HepG2 (cell line): ENCODE results near the gene LBX2. TPM values are rescaled to one million over a fixed set of nuclear protein-coding genes. Genes with fewer than 3 reads are reported as not detected.

Experiments
- ATF7 ChIP-seq, 2 experiments: fragments of 450-650 bp in 1 of 2; sonication (generic) in 1 of 2; formaldehyde crosslinking in 1 of 2; IDR thresholded peaks; 2 replicates each; pipeline versions ENCODE4 v1.4.0 to v1.6.1; 2016 to 2020; ENCODE audit warnings: antibody characterized with exemption in 1 of 2, mild to moderate bottlenecking in 1 of 2, missing genetic modification reagents in 1 of 2
- CERS6 ChIP-seq: sonication (generic); formaldehyde crosslinking; IDR thresholded peaks from 2 replicates; pipeline ENCODE4 v1.5.0; 2020; ENCODE audit warnings: missing genetic modification reagents
- EEA1 ChIP-seq: sonication (generic); formaldehyde crosslinking; IDR thresholded peaks from 2 replicates; pipeline ENCODE4 v1.5.1; 2020; ENCODE audit warnings: mild to moderate bottlenecking, missing genetic modification reagents, borderline replicate concordance
- FOXJ3 ChIP-seq: sonication (generic); formaldehyde crosslinking; IDR thresholded peaks from 2 replicates; pipeline ENCODE4 v1.4.0; 2020; ENCODE audit warnings: missing genetic modification reagents, mild to moderate bottlenecking, borderline replicate concordance
- FUBP1 ChIP-seq: sonication (generic); formaldehyde crosslinking; IDR thresholded peaks from 2 replicates; pipeline ENCODE4 v1.5.1; 2020; ENCODE audit warnings: missing genetic modification reagents, mild to moderate bottlenecking, borderline replicate concordance
- GATAD1 ChIP-seq: IDR thresholded peaks from 2 replicates; pipeline ENCODE4 v1.6.1; 2016; ENCODE audit warnings: missing genetic modification reagents, missing compliant biosample characterization
- GLMP ChIP-seq: sonication (generic); formaldehyde crosslinking; IDR thresholded peaks from 2 replicates; pipeline ENCODE4 v1.9.0; 2021; ENCODE audit warnings: missing genetic modification reagents, mild to moderate bottlenecking, borderline replicate concordance
- GTF2F1 ChIP-seq: fragments of 150-350 bp; IDR thresholded peaks from 2 replicates; pipeline ENCODE4 v1.6.1; 2014; ENCODE audit warnings: low read length
- HDAC1 ChIP-seq: sonication (generic); formaldehyde crosslinking; IDR thresholded peaks from 2 replicates; pipeline ENCODE4 v1.5.1; 2020; ENCODE audit warnings: mild to moderate bottlenecking, missing genetic modification reagents
- HOXA3 ChIP-seq: sonication (generic); formaldehyde crosslinking; IDR thresholded peaks from 2 replicates; pipeline ENCODE4 v1.5.0; 2020; ENCODE audit warnings: missing genetic modification reagents
- KDM3A ChIP-seq: IDR thresholded peaks from 2 replicates; pipeline ENCODE4 v1.6.1; 2018; ENCODE audit warnings: low read depth, missing compliant biosample characterization
- MAFF ChIP-seq: IDR thresholded peaks from 2 replicates; pipeline ENCODE4 v1.6.1; 2011; ENCODE audit warnings: low read depth, low read length, improper control_type of control experiment
- NCOA1 ChIP-seq: sonication (generic); formaldehyde crosslinking; IDR thresholded peaks from 2 replicates; pipeline ENCODE4 v1.9.0; 2021; ENCODE audit warnings: missing genetic modification reagents
- PHF21A ChIP-seq: sonication (generic); formaldehyde crosslinking; IDR thresholded peaks from 2 replicates; pipeline ENCODE4 v1.5.0; 2020; ENCODE audit warnings: mild to moderate bottlenecking, missing genetic modification reagents
- SALL1 ChIP-seq: sonication (generic); formaldehyde crosslinking; IDR thresholded peaks from 2 replicates; pipeline ENCODE4 v1.8.0; 2022; ENCODE audit warnings: mild to moderate bottlenecking, missing genetic modification reagents
- THRA ChIP-seq: sonication (generic); formaldehyde crosslinking; IDR thresholded peaks from 2 replicates; pipeline ENCODE4 v1.4.0; 2020; ENCODE audit warnings: missing genetic modification reagents, borderline replicate concordance
- ZBTB34 ChIP-seq: sonication (generic); formaldehyde crosslinking; IDR thresholded peaks from 2 replicates; pipeline ENCODE4 v1.8.0; 2022; ENCODE audit warnings: mild to moderate bottlenecking, missing genetic modification reagents
- ZNF3 ChIP-seq: IDR thresholded peaks from 2 replicates; pipeline ENCODE4 v1.7.0; 2017; ENCODE audit warnings: inconsistent platforms
- ZNF446 ChIP-seq: sonication (generic); formaldehyde crosslinking; IDR thresholded peaks from 2 replicates; pipeline ENCODE4 v1.5.0; 2020; ENCODE audit warnings: mild to moderate bottlenecking, missing genetic modification reagents
- ZNF547 ChIP-seq: sonication (generic); formaldehyde crosslinking; IDR thresholded peaks from 2 replicates; pipeline ENCODE4 v1.5.1; 2020; ENCODE audit warnings: mild to moderate bottlenecking, missing genetic modification reagents
- ZNF562 ChIP-seq: sonication (generic); formaldehyde crosslinking; IDR thresholded peaks from 2 replicates; pipeline ENCODE4 v1.8.0; 2022; ENCODE audit warnings: missing genetic modification reagents, borderline replicate concordance
- ZNF564 ChIP-seq: sonication (generic); formaldehyde crosslinking; IDR thresholded peaks from 2 replicates; pipeline ENCODE4 v1.8.1; 2023; ENCODE audit warnings: mild to moderate bottlenecking, missing genetic modification reagents
- ZSCAN29 ChIP-seq: sonication (generic); formaldehyde crosslinking; conservative IDR thresholded peaks from 2 replicates; pipeline ENCODE4 v1.4.0; 2020; ENCODE audit warnings: mild to moderate bottlenecking, missing genetic modification reagents
- polyA plus RNA-seq, 8 experiments: library from polyadenylated mRNA; depleted of rRNA in 3 of 8; stranded (reverse) in 7 of 8; unstranded in 1 of 8; fragments of >200 nt; fragmentation: Illumina TruSeq in 4 of 8; extraction: Trizol in 4 of 8; gene quantifications; 2 replicates each; pipeline versions ENCODE4 v1.2.1 to v1.2.3, GENCODE V29; 2011 to 2016; ENCODE audit warnings: low read depth in 4 of 8, missing spikeins in 1 of 8, mixed read lengths in 1 of 8; ENCODE audit not compliant: insufficient read depth in 1 of 8
- total RNA-seq, 5 experiments: library from RNA; depleted of rRNA; stranded (reverse); fragments of >200 nt; fragmentation: Illumina TruSeq; extraction: Trizol; gene quantifications; 2 replicates each; pipeline ENCODE4 v1.2.3, GENCODE V29; 2016; ENCODE audit warnings: low read depth in 1 of 5

The LBX2 gene
- total and polyA plus RNA-seq, 2 of the 13 experiments (the other 11 are each of a cell fraction or from before 2014, with no cell fraction given): 6.4 to 8.1 TPM

GRCh38 chr2:74472086-74472944 lies 27.1 kb downstream of the LBX2 start, which contains the start of gene MRPL53 (continued):
- TF ChIP-seq FUBP1 (peak; percentile 99), ZNF562 (CRISPR knock-in tag) (no peak), GTF2F1 (no peak), NCOA1 (CRISPR knock-in tag) (peak; percentile 98), THRA (CRISPR knock-in tag) (peak; percentile 71; the same call in 1 of the 2 replicates), ZNF446 (CRISPR knock-in tag) (0 out of 2 replicates have a peak, but pooled peaks have one; percentile 57), EEA1 (CRISPR knock-in tag) (peak; percentile 81; the same call in 1 of the 2 replicates), GATAD1 (CRISPR knock-in tag) (peak; percentile 99), ZBTB34 (peak; percentile 88; the same call in 1 of the 2 replicates), PHF21A (CRISPR knock-in tag) (peak; percentile 83; the same call in 1 of the 2 replicates), HOXA3 (CRISPR knock-in tag) (peak; percentile 98), MAFF (no peak), CERS6 (CRISPR knock-in tag) (peak; percentile 36; the same call in 1 of the 2 replicates), FOXJ3 (peak; percentile 66; the same call in 1 of the 2 replicates), ATF7 (IDR thresholded peaks at IDR 0.05) (no peak), ATF7 (CRISPR knock-in tag; IDR thresholded peaks at IDR 0.05) (peak; percentile 83), ZNF547 (CRISPR knock-in tag) (peak; percentile 97), HDAC1 (CRISPR knock-in tag) (peak; percentile 98), ZNF3 (CRISPR knock-in tag) (no peak), ZNF564 (CRISPR knock-in tag) (peak; percentile 73; the same call in 1 of the 2 replicates), ZSCAN29 (peak; percentile 96), SALL1 (CRISPR knock-in tag) (peak; percentile 96), KDM3A (CRISPR knock-in tag) (no peak; the same call in 1 of the 2 replicates), GLMP (no peak; the same call in 1 of the 2 replicates)
